GM23338 (cell line): ENCODE measurements around the gene MAST2. TPM values are rescaled to one million over a fixed set of nuclear protein-coding genes. Genes with fewer than 3 reads are reported as not detected.

Experiments
- ATAC-seq: fragments of 200-7000 bp; cut with Tn5 transposase; 3 replicates; pipeline ENCODE4 v1.9.1; 2020
- DNase-seq: peaks from one replicate; pipeline ENCODE4 v3.0.0-alpha.2; 2015; ENCODE audit warnings: low spot score
- H2AFZ ChIP-seq: fragments of 200-600 bp; sonication (generic); 2 replicates; pipeline ENCODE4 v1.8.0; 2016; ENCODE audit warnings: antibody characterized with exemption, mild to moderate bottlenecking, moderate library complexity
- H3F3A ChIP-seq: fragments of 200-600 bp; sonication (generic); replicated peaks from 2 replicates; pipeline ENCODE4 v1.8.0; 2017; ENCODE audit warnings: antibody characterized with exemption, mixed run types, low read depth
- H3K27ac ChIP-seq: fragments of 200-600 bp; sonication (generic); 2 replicates; pipeline ENCODE4 v1.6.1; 2016; ENCODE audit warnings: low read depth
- H3K27me3 ChIP-seq: fragments of 200-600 bp; sonication (generic); 2 replicates; pipeline ENCODE4 v1.8.0; 2016; ENCODE audit warnings: mild to moderate bottlenecking, mixed run types, moderate library complexity; ENCODE audit not compliant: insufficient read depth
- H3K36me3 ChIP-seq: fragments of 200-600 bp; sonication (generic); 2 replicates; pipeline ENCODE4 v1.8.0; 2016; ENCODE audit warnings: mild to moderate bottlenecking; ENCODE audit not compliant: insufficient read depth
- H3K4me1 ChIP-seq: fragments of 200-600 bp; sonication (generic); 2 replicates; pipeline ENCODE4 v1.8.0; 2016; ENCODE audit warnings: mild to moderate bottlenecking, moderate library complexity; ENCODE audit not compliant: insufficient read depth
- H3K4me2 ChIP-seq: fragments of 200-600 bp; sonication (generic); 2 replicates; pipeline ENCODE4 v1.7.1; 2017; ENCODE audit warnings: mixed run types
- H3K4me3 ChIP-seq: fragments of 200-600 bp; sonication (generic); 2 replicates; pipeline ENCODE4 v1.6.1; 2016; ENCODE audit warnings: mixed run types
- H3K79me2 ChIP-seq: fragments of 200-600 bp; sonication (generic); replicated peaks from 2 replicates; pipeline ENCODE4 v1.8.0; 2017; ENCODE audit warnings: mild to moderate bottlenecking; ENCODE audit not compliant: insufficient read depth
- H3K9me2 ChIP-seq: fragments of 200-600 bp; sonication (generic); 2 replicates; pipeline ENCODE4 v1.8.0; 2017; ENCODE audit not compliant: insufficient read depth
- H4K20me1 ChIP-seq: fragments of 200-600 bp; sonication (generic); replicated peaks from 2 replicates; pipeline ENCODE4 v1.8.0; 2017; ENCODE audit warnings: mild to moderate bottlenecking; ENCODE audit not compliant: insufficient read depth
- H3K27ac Mint-ChIP-seq: 2 replicates; pipeline ENCODE4 v1.8.0; 2020; ENCODE audit warnings: inconsistent platforms, mild to moderate bottlenecking, moderate library complexity, mixed read lengths
- H3K27me3 Mint-ChIP-seq: 3 replicates; pipeline ENCODE4 v1.8.0; 2022; ENCODE audit warnings: low read depth, mild to moderate bottlenecking, moderate library complexity, mixed read lengths, inconsistent platforms; ENCODE audit not compliant: insufficient read depth, poor library complexity
- H3K36me3 Mint-ChIP-seq: 3 replicates; pipeline ENCODE4 v1.8.0; 2021; ENCODE audit warnings: low read depth, mild to moderate bottlenecking, inconsistent platforms, moderate library complexity, mixed read lengths
- H3K4me1 Mint-ChIP-seq: 3 replicates; pipeline ENCODE4 v1.8.0; 2020; ENCODE audit warnings: mild to moderate bottlenecking, inconsistent platforms, mixed read lengths
- H3K4me3 Mint-ChIP-seq: 3 replicates; pipeline ENCODE4 v1.8.0; 2021; ENCODE audit warnings: moderate library complexity, mild to moderate bottlenecking, inconsistent platforms, mixed read lengths
- H3K9me3 Mint-ChIP-seq: 3 replicates; pipeline ENCODE4 v1.8.0; 2020; ENCODE audit warnings: moderate library complexity, mild to moderate bottlenecking, inconsistent platforms, mixed read lengths
- CREB1 ChIP-seq: fragments of 250-450 bp; sonication (Bioruptor Pico); IDR thresholded peaks from 2 replicates; pipeline ENCODE4 v1.5.0; 2020; ENCODE audit warnings: low read depth, mild to moderate bottlenecking, moderate library complexity
- EZH2 ChIP-seq: fragments of 200-600 bp; sonication (generic); IDR thresholded peaks from one replicate; pipeline ENCODE4 v1.8.0; 2017; ENCODE audit warnings: antibody characterized with exemption, mild to moderate bottlenecking, low read depth; ENCODE audit not compliant: unreplicated experiment
- EZH2phosphoT487 ChIP-seq: fragments of 200-600 bp; sonication (generic); IDR thresholded peaks from one replicate; pipeline ENCODE4 v1.8.1; 2018; ENCODE audit warnings: antibody characterized with exemption; ENCODE audit not compliant: unreplicated experiment
- JUNB ChIP-seq: IDR thresholded peaks from one replicate; pipeline ENCODE4 v1.6.1; 2016; ENCODE audit warnings: antibody characterized with exemption; ENCODE audit not compliant: unreplicated experiment
- NANOG ChIP-seq: IDR thresholded peaks from 2 replicates; pipeline ENCODE4 v1.6.1; 2016; ENCODE audit warnings: antibody characterized with exemption, borderline replicate concordance
- POLR2AphosphoS5 ChIP-seq: IDR thresholded peaks from 2 replicates; pipeline ENCODE4 v1.6.1; 2016; ENCODE audit warnings: antibody characterized with exemption, low read depth
- STAT1 ChIP-seq: IDR thresholded peaks from one replicate; pipeline ENCODE4 v1.6.1; 2016; ENCODE audit warnings: antibody characterized with exemption; ENCODE audit not compliant: unreplicated experiment
- ZNF114 ChIP-seq: fragments of 250-450 bp; sonication (Bioruptor Pico); IDR thresholded peaks from 2 replicates; pipeline ENCODE4 v1.5.0; 2020; ENCODE audit warnings: mild to moderate bottlenecking, moderate library complexity
- ZNF331 ChIP-seq: fragments of 250-450 bp; sonication (Bioruptor Pico); IDR thresholded peaks from 2 replicates; pipeline ENCODE4 v1.5.0; 2020; ENCODE audit warnings: low read depth, mild to moderate bottlenecking, moderate library complexity
- polyA plus RNA-seq: library from polyadenylated mRNA; unstranded; fragments of >200 nt; fragmentation: Nextera tagmentation; extraction: Ambion mirVana; gene quantifications from 2 replicates; pipeline ENCODE4 v1.2.1, GENCODE V29; 2016
- total RNA-seq: library from RNA; depleted of rRNA; stranded (reverse); fragments of >200 nt; shearing (Covaris generic); gene quantifications from 2 replicates; pipeline ENCODE4 v1.2.3, GENCODE V29; 2014
- TF ChIP-seq, protein P1 (sequence below): IDR thresholded peaks from one replicate; pipeline ENCODE4 v1.6.1; 2018; ENCODE audit warnings: antibody characterized with exemption; ENCODE audit not compliant: unreplicated experiment
- TF ChIP-seq, protein P2 (sequence below): IDR thresholded peaks from 2 replicates; pipeline ENCODE4 v1.6.1; 2016; ENCODE audit warnings: antibody characterized with exemption
- TF ChIP-seq, protein P3 (sequence below): fragments of 250-450 bp; sonication (Bioruptor Pico); IDR thresholded peaks from 2 replicates; pipeline ENCODE4 v1.5.0; 2020; ENCODE audit warnings: mild to moderate bottlenecking, moderate library complexity

Gene MAST2
- total and polyA plus RNA-seq, 2 experiments from 2014 or later, result 11.5 to 57.7 TPM

DNA sequence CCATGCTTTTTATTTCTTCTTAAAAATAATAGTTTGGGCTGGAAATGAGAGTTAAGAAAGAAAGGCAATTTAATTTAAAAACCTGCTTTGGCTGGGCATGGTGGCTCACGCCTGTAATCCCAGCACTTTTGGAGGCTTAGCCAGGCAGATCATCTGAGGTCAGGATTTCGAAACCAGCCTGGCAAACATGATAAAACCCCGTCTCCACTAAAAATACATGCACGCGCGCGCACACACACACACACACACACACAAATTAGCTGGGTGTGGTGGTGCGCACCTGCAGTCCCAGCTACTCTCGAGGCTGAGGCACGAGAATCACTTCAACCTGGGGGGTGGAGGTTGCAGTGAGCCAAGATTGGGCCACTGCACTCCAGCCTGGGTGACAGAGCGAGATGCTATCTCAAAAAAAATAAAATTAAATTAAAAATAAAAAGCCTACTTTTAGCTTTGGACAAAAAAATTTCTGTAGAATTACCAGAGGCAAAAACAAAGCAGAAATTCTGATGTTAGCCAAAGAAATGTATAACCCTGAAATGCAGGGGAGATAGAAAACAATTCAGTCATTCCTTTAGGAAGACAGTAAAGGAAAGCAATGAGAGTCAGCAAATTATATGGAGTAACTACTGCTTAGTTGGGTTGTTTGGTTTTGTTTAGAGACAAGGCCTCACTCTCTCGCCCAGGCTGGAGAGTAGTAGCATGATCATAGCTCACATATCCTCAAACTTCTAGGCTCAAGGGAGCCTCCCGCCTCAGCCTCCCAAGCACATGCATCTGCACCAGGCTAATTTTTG, 37.2 kb upstream of the MAST2 start (continued):
- TF ChIP-seq, protein P1, sequence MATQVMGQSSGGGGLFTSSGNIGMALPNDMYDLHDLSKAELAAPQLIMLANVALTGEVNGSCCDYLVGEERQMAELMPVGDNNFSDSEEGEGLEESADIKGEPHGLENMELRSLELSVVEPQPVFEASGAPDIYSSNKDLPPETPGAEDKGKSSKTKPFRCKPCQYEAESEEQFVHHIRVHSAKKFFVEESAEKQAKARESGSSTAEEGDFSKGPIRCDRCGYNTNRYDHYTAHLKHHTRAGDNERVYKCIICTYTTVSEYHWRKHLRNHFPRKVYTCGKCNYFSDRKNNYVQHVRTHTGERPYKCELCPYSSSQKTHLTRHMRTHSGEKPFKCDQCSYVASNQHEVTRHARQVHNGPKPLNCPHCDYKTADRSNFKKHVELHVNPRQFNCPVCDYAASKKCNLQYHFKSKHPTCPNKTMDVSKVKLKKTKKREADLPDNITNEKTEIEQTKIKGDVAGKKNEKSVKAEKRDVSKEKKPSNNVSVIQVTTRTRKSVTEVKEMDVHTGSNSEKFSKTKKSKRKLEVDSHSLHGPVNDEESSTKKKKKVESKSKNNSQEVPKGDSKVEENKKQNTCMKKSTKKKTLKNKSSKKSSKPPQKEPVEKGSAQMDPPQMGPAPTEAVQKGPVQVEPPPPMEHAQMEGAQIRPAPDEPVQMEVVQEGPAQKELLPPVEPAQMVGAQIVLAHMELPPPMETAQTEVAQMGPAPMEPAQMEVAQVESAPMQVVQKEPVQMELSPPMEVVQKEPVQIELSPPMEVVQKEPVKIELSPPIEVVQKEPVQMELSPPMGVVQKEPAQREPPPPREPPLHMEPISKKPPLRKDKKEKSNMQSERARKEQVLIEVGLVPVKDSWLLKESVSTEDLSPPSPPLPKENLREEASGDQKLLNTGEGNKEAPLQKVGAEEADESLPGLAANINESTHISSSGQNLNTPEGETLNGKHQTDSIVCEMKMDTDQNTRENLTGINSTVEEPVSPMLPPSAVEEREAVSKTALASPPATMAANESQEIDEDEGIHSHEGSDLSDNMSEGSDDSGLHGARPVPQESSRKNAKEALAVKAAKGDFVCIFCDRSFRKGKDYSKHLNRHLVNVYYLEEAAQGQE, result no peak
- TF ChIP-seq NANOG, result no peak
- TF ChIP-seq ZNF114 (CRISPR knock-in tag), result no peak
- TF ChIP-seq JUNB, result no peak
- TF ChIP-seq, protein P2, sequence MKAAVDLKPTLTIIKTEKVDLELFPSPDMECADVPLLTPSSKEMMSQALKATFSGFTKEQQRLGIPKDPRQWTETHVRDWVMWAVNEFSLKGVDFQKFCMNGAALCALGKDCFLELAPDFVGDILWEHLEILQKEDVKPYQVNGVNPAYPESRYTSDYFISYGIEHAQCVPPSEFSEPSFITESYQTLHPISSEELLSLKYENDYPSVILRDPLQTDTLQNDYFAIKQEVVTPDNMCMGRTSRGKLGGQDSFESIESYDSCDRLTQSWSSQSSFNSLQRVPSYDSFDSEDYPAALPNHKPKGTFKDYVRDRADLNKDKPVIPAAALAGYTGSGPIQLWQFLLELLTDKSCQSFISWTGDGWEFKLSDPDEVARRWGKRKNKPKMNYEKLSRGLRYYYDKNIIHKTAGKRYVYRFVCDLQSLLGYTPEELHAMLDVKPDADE, result no peak

DNA sequence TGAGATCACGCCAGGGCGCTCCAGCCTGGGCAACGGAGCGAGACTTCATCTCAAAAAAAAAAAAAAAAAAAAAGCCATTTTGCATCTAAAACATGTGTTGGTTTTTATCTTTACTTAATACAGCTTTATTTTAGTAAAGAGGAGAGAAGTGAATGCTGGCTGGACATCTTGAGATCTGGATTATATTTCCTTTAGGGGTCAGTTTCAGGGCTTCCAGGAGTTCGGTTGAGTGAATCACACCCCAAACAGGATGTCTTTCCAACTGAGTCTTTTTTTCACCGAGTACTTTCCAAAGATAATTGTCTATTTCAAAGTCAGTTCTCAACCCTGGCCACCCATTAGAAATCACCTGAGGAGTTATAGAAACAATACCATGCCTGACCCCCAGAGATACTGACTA, 36.4 kb upstream of the MAST2 start:
- Mint-ChIP-seq H3K27ac (no peak overlapping the region), H3K4me1 (peaks cover 2% of the 10 kb centered on the region; the same call in 1 of the 3 replicates), H3K9me3 (peaks cover 12% of the 10 kb centered on the region; the same call in 2 of the 3 replicates), H3K27me3 (no peaks in the 10 kb centered on the region), H3K4me3 (no peak overlapping the region), H3K36me3 (no peaks in the 10 kb centered on the region)
- H3K4me3 ChIP-seq, result no peak overlapping the region
- 0 out of 2 replicates have a peak overlapping the region, but pooled peaks have one; percentile 18 for H2AFZ ChIP-seq
- no peaks in the 10 kb centered on the region for H3K4me1 ChIP-seq
- no peak overlapping the region for H3K4me2 ChIP-seq
- no peak for DNase-seq
- H3K27ac ChIP-seq, result no peak overlapping the region
- ATAC-seq, result no peak
- no peaks in the 10 kb centered on the region for H3K79me2 ChIP-seq
- no peaks in the 10 kb centered on the region for H3K9me2 ChIP-seq
- H3F3A ChIP-seq, result no peaks in the 10 kb centered on the region
- H3K36me3 ChIP-seq, result no peaks in the 10 kb centered on the region
- no peaks in the 10 kb centered on the region for H3K27me3 ChIP-seq
- no peaks in the 10 kb centered on the region for H4K20me1 ChIP-seq
- TF ChIP-seq NANOG (no peak), EZH2 (no peak), POLR2AphosphoS5 (no peak), CREB1 (CRISPR knock-in tag) (no peak), ZNF331 (CRISPR knock-in tag) (no peak), EZH2phosphoT487 (no peak), STAT1 (no peak), JUNB (no peak)
- TF ChIP-seq, protein P2, result no peak
- TF ChIP-seq, protein P3, sequence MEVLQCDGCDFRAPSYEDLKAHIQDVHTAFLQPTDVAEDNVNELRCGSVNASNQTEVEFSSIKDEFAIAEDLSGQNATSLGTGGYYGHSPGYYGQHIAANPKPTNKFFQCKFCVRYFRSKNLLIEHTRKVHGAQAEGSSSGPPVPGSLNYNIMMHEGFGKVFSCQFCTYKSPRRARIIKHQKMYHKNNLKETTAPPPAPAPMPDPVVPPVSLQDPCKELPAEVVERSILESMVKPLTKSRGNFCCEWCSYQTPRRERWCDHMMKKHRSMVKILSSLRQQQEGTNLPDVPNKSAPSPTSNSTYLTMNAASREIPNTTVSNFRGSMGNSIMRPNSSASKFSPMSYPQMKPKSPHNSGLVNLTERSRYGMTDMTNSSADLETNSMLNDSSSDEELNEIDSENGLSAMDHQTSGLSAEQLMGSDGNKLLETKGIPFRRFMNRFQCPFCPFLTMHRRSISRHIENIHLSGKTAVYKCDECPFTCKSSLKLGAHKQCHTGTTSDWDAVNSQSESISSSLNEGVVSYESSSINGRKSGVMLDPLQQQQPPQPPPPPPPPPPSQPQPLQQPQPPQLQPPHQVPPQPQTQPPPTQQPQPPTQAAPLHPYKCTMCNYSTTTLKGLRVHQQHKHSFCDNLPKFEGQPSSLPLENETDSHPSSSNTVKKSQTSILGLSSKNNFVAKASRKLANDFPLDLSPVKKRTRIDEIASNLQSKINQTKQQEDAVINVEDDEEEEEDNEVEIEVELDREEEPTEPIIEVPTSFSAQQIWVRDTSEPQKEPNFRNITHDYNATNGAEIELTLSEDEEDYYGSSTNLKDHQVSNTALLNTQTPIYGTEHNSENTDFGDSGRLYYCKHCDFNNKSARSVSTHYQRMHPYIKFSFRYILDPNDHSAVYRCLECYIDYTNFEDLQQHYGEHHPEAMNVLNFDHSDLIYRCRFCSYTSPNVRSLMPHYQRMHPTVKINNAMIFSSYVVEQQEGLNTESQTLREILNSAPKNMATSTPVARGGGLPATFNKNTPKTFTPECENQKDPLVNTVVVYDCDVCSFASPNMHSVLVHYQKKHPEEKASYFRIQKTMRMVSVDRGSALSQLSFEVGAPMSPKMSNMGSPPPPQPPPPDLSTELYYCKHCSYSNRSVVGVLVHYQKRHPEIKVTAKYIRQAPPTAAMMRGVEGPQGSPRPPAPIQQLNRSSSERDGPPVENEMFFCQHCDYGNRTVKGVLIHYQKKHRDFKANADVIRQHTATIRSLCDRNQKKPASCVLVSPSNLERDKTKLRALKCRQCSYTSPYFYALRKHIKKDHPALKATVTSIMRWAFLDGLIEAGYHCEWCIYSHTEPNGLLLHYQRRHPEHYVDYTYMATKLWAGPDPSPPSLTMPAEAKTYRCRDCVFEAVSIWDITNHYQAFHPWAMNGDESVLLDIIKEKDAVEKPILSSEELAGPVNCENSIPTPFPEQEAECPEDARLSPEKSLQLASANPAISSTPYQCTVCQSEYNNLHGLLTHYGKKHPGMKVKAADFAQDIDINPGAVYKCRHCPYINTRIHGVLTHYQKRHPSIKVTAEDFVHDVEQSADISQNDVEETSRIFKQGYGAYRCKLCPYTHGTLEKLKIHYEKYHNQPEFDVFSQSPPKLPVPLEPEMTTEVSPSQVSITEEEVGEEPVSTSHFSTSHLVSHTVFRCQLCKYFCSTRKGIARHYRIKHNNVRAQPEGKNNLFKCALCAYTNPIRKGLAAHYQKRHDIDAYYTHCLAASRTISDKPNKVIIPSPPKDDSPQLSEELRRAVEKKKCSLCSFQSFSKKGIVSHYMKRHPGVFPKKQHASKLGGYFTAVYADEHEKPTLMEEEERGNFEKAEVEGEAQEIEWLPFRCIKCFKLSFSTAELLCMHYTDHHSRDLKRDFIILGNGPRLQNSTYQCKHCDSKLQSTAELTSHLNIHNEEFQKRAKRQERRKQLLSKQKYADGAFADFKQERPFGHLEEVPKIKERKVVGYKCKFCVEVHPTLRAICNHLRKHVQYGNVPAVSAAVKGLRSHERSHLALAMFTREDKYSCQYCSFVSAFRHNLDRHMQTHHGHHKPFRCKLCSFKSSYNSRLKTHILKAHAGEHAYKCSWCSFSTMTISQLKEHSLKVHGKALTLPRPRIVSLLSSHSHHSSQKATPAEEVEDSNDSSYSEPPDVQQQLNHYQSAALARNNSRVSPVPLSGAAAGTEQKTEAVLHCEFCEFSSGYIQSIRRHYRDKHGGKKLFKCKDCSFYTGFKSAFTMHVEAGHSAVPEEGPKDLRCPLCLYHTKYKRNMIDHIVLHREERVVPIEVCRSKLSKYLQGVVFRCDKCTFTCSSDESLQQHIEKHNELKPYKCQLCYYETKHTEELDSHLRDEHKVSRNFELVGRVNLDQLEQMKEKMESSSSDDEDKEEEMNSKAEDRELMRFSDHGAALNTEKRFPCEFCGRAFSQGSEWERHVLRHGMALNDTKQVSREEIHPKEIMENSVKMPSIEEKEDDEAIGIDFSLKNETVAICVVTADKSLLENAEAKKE, result no peak
